GM19035 (cell line): ENCODE measurements around the gene NBPF9.
"Not testable (repeated sequence)": the region's sequence is repeated elsewhere in the genome, so short reads cannot be mapped to it uniquely, and the experiment has no call there.

ENCODE experiments used
- ATAC-seq: cut with Tn5 transposase; IDR thresholded peaks from one replicate; pipeline ENCODE4 v1.9.1; 2021; ENCODE audit not compliant: unreplicated experiment

The NBPF9 gene

DNA sequence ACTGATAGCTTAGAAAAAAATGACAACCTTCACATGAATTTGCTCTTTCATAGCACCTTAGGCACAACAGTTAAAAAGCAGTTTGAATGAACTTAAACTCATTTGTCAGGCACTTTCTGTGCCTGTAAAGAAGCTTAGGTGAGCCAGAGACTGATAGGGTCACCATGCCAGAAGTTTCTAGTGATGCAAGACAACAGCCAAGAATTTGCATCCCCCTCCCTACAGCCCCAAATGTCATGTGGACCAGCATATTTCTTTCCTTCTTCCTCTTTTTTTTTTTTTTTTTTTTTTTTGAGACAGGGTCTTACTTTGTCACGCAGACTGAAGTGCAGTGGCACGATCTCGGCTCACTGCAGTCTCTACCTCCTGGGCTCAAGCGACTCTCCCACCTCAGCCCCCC is 89.8 kb downstream of the NBPF9 start:
- ATAC-seq = not testable (repeated sequence)

DNA sequence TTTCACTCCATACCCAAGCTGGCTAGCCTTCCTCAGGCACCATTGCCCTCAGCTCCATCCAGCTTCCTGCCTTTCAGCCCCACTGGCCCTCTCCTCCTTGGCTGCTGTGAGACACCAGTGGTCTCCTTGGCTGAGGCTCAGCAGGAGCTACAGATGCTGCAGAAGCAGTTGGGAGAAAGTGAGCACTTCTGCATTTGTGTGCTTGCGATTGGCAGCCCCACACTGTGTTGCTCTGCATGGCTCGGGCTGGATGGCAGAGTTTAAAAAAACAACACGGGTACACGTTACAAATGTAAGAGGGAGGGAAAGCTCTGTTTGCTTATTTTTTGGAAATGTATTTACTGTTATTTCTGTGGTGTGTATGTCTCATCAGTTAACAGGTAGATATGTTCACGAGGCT is 90.8 kb downstream of the NBPF9 start:
- ATAC-seq = not testable (repeated sequence)

DNA sequence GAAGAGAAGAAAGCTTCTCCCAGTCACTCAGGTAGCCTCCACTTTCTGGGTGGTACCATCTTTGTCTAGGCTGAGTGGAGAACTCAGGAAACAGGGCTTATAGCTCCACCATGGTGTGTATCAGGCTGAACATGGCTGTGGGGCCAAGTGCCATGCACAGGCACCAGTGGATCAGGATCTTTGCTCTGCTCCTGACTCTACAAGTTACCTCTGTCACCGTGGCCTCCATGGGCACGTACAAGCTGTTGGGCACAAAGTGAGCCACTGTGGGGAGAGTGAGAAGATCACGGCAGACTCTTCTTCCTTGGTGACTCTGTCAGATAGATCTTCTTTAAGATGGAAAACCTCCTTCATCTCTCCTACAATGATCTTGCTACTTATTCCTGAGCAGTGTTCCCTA is 93.6 kb downstream of the NBPF9 start:
- not testable (repeated sequence) for ATAC-seq

DNA sequence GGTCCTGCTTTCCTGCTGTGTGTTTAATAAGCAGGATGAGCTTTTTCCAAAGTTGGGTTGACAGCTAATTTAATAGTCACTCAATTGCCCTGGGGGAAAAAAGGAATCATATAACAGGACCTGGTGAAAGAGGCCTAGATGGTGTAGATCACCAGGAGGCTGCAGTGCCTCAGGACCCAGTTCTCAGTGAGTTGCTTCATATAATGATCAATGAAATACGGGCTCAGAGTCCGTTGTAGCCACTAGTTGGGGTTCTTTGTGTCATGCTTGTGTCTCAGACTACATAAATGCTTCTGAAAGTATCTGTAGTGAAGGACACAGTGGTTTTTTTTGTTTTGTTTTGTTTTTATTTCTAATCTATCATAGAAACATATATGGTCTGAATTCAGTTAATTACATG is 94.6 kb downstream of the NBPF9 start:
- not testable (repeated sequence) for ATAC-seq

DNA sequence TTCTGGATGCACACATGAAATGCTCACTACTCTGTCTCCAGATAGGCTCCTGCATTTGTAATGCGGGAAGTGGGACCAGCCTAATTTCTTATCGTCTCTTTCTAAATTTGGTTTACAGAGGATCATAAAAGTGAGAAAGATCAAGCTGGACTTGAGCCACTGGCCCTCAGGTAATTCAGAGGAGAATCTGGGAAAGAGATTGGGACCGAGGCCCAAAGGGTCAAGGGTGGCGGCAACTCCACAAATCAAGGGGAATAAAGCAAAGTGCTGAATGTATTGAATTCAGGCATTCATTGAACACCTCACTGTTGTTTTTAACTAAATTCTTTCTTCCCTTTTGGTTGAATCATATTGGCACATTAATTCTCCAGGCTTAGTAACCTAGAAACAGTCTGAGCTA is 95.0 kb downstream of the NBPF9 start:
- ATAC-seq = not testable (repeated sequence)
